ENCODE data around the gene CMIP. TPM values are rescaled to one million over a fixed set of nuclear protein-coding genes. Genes with fewer than 3 reads are reported as not detected.
A peak's percentile ranks its signal among the peaks of the same experiment; 100 is the strongest.

The CMIP gene
- total and polyA plus RNA-seq, 10 of the 15 experiments (the other 5 are each of a cell fraction or from before 2014, with no cell fraction given) = 1.2 to 43.2 (median 4.4) TPM

- TF ChIP-seq, protein P1, sequence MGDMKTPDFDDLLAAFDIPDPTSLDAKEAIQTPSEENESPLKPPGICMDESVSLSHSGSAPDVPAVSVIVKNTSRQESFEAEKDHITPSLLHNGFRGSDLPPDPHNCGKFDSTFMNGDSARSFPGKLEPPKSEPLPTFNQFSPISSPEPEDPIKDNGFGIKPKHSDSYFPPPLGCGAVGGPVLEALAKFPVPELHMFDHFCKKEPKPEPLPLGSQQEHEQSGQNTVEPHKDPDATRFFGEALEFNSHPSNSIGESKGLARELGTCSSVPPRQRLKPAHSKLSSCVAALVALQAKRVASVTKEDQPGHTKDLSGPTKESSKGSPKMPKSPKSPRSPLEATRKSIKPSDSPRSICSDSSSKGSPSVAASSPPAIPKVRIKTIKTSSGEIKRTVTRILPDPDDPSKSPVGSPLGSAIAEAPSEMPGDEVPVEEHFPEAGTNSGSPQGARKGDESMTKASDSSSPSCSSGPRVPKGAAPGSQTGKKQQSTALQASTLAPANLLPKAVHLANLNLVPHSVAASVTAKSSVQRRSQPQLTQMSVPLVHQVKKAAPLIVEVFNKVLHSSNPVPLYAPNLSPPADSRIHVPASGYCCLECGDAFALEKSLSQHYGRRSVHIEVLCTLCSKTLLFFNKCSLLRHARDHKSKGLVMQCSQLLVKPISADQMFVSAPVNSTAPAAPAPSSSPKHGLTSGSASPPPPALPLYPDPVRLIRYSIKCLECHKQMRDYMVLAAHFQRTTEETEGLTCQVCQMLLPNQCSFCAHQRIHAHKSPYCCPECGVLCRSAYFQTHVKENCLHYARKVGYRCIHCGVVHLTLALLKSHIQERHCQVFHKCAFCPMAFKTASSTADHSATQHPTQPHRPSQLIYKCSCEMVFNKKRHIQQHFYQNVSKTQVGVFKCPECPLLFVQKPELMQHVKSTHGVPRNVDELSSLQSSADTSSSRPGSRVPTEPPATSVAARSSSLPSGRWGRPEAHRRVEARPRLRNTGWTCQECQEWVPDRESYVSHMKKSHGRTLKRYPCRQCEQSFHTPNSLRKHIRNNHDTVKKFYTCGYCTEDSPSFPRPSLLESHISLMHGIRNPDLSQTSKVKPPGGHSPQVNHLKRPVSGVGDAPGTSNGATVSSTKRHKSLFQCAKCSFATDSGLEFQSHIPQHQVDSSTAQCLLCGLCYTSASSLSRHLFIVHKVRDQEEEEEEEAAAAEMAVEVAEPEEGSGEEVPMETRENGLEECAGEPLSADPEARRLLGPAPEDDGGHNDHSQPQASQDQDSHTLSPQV (IDR thresholded peaks at IDR 0.05) = no peak
- TF ChIP-seq ZNF622 (IDR thresholded peaks at IDR 0.05) (no peak), NR2C1 (IDR thresholded peaks at IDR 0.05) (no peak), WRNIP1 (IDR thresholded peaks at IDR 0.05; ENCODE audit: borderline replicate concordance, low read depth, low read length) (no peak), TCF3 (IDR thresholded peaks at IDR 0.05; ENCODE audit: borderline replicate concordance, insufficient read depth, low read depth, low read length) (no peak), ZSCAN29 (IDR thresholded peaks at IDR 0.05) (no peak), NFYB (IDR thresholded peaks at IDR 0.05; ENCODE audit: insufficient read depth, low read depth, low read length) (0 out of 2 replicates have a peak, but pooled peaks have one; percentile 13), SPI1 (IDR thresholded peaks at IDR 0.05; ENCODE audit: borderline replicate concordance, insufficient read depth, low read depth, low read length) (peak; percentile 69; the same call in 1 of the 2 replicates), YY1 (IDR thresholded peaks at IDR 0.05; ENCODE audit: low read depth, low read length) (peak; percentile 87), TCF7 (IDR thresholded peaks at IDR 0.05; ENCODE audit: borderline replicate concordance) (no peak), RAD51 (IDR thresholded peaks at IDR 0.05) (peak; percentile 33; the same call in 1 of the 2 replicates), ZNF24 (IDR thresholded peaks at IDR 0.05) (no peak), POLR2AphosphoS5 (IDR thresholded peaks at IDR 0.05; ENCODE audit: low read length) (no peak), NFXL1 (IDR thresholded peaks at IDR 0.05; ENCODE audit: borderline replicate concordance) (no peak), POU2F2 (IDR thresholded peaks at IDR 0.05; ENCODE audit: borderline replicate concordance, low read depth, low read length) (no peak), PAX8 (IDR thresholded peaks at IDR 0.05) (no peak)
- TF ChIP-seq, protein P2, sequence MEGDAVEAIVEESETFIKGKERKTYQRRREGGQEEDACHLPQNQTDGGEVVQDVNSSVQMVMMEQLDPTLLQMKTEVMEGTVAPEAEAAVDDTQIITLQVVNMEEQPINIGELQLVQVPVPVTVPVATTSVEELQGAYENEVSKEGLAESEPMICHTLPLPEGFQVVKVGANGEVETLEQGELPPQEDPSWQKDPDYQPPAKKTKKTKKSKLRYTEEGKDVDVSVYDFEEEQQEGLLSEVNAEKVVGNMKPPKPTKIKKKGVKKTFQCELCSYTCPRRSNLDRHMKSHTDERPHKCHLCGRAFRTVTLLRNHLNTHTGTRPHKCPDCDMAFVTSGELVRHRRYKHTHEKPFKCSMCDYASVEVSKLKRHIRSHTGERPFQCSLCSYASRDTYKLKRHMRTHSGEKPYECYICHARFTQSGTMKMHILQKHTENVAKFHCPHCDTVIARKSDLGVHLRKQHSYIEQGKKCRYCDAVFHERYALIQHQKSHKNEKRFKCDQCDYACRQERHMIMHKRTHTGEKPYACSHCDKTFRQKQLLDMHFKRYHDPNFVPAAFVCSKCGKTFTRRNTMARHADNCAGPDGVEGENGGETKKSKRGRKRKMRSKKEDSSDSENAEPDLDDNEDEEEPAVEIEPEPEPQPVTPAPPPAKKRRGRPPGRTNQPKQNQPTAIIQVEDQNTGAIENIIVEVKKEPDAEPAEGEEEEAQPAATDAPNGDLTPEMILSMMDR (IDR thresholded peaks at IDR 0.05 in 2 of 3, conservative IDR thresholded peaks at IDR 0.05 in 1 of 3; ENCODE audit: control insufficient read depth in 2 of 3, extremely low read depth in 1 of 3, insufficient read depth in 1 of 3, low read depth in 3 of 3, low read length in 3 of 3) = no peak
- TF ChIP-seq, protein P3, sequence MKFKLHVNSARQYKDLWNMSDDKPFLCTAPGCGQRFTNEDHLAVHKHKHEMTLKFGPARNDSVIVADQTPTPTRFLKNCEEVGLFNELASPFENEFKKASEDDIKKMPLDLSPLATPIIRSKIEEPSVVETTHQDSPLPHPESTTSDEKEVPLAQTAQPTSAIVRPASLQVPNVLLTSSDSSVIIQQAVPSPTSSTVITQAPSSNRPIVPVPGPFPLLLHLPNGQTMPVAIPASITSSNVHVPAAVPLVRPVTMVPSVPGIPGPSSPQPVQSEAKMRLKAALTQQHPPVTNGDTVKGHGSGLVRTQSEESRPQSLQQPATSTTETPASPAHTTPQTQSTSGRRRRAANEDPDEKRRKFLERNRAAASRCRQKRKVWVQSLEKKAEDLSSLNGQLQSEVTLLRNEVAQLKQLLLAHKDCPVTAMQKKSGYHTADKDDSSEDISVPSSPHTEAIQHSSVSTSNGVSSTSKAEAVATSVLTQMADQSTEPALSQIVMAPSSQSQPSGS (IDR thresholded peaks at IDR 0.05; ENCODE audit: low read length) = no peak
- TF ChIP-seq, protein P4, sequence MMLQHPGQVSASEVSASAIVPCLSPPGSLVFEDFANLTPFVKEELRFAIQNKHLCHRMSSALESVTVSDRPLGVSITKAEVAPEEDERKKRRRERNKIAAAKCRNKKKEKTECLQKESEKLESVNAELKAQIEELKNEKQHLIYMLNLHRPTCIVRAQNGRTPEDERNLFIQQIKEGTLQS (IDR thresholded peaks at IDR 0.05; ENCODE audit: borderline replicate concordance, extremely low read depth, low read depth, low read length) = no peak
- TF ChIP-seq, protein P5, sequence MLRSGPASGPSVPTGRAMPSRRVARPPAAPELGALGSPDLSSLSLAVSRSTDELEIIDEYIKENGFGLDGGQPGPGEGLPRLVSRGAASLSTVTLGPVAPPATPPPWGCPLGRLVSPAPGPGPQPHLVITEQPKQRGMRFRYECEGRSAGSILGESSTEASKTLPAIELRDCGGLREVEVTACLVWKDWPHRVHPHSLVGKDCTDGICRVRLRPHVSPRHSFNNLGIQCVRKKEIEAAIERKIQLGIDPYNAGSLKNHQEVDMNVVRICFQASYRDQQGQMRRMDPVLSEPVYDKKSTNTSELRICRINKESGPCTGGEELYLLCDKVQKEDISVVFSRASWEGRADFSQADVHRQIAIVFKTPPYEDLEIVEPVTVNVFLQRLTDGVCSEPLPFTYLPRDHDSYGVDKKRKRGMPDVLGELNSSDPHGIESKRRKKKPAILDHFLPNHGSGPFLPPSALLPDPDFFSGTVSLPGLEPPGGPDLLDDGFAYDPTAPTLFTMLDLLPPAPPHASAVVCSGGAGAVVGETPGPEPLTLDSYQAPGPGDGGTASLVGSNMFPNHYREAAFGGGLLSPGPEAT (IDR thresholded peaks at IDR 0.05; ENCODE audit: low read depth) = 0 out of 2 replicates have a peak, but pooled peaks have one; percentile 28
Observed at GRCh38 chr16:81505011-81505661, 60.5 kb downstream of the CMIP start (continued).

All from GM12878 (cell line).